KMS-11 (cell line): ENCODE results near the gene GJB3.
A peak's percentile ranks its signal among the peaks of the same experiment; 100 is the strongest.

ENCODE experiments used
- H2AFZ ChIP-seq: fragments of 200-600 bp; sonication (generic); 2 replicates; pipeline ENCODE4 v1.6.1; 2016; ENCODE audit warnings: antibody characterized with exemption, mixed run types, low read depth
- H3K27ac ChIP-seq: fragments of 200-600 bp; sonication (generic); 2 replicates; pipeline ENCODE4 v1.6.1; 2016; ENCODE audit warnings: mild to moderate bottlenecking, mixed run types
- H3K27me3 ChIP-seq: fragments of 200-600 bp; sonication (generic); 2 replicates; pipeline ENCODE4 v1.6.1; 2017; ENCODE audit warnings: mild to moderate bottlenecking, low read depth, mixed run types, moderate library complexity; ENCODE audit not compliant: insufficient read depth
- H3K36me3 ChIP-seq: fragments of 200-600 bp; sonication (generic); 2 replicates; pipeline ENCODE4 v1.6.1; 2017; ENCODE audit warnings: mild to moderate bottlenecking, mixed run types; ENCODE audit not compliant: insufficient read depth
- H3K4me1 ChIP-seq: fragments of 200-600 bp; sonication (generic); 2 replicates; pipeline ENCODE4 v1.6.1; 2016; ENCODE audit warnings: mild to moderate bottlenecking, low read depth, mixed run types; ENCODE audit not compliant: poor library complexity, severe bottlenecking
- H3K4me2 ChIP-seq: fragments of 200-600 bp; sonication (generic); 2 replicates; pipeline ENCODE4 v1.7.0; 2016; ENCODE audit warnings: mild to moderate bottlenecking, mixed run types
- H3K4me3 ChIP-seq: fragments of 200-600 bp; sonication (generic); IDR thresholded peaks from 2 replicates; pipeline ENCODE4 v1.6.1; 2017; ENCODE audit warnings: low read depth, low read length, mixed read lengths; ENCODE audit not compliant: insufficient read depth
- H3K79me2 ChIP-seq: fragments of 200-600 bp; sonication (generic); 2 replicates; pipeline ENCODE4 v1.6.1; 2016; ENCODE audit warnings: low read depth, mixed run types; ENCODE audit not compliant: insufficient read depth
- H3K9ac ChIP-seq: fragments of 200-600 bp; sonication (generic); 2 replicates; pipeline ENCODE4 v1.6.1; 2016; ENCODE audit warnings: mild to moderate bottlenecking, mixed run types
- H4K20me1 ChIP-seq: fragments of 200-600 bp; sonication (generic); 2 replicates; pipeline ENCODE4 v1.6.1; 2016; ENCODE audit warnings: mild to moderate bottlenecking, mixed run types; ENCODE audit not compliant: insufficient read depth
- TF ChIP-seq, protein P1 (sequence below): fragments of 200-600 bp; sonication (generic); conservative IDR thresholded peaks from 2 replicates; pipeline ENCODE4 v1.6.1; 2017; ENCODE audit warnings: low read depth, mild to moderate bottlenecking, antibody characterized with exemption, low read length, moderate library complexity, mixed read lengths

The GJB3 gene

DNA sequence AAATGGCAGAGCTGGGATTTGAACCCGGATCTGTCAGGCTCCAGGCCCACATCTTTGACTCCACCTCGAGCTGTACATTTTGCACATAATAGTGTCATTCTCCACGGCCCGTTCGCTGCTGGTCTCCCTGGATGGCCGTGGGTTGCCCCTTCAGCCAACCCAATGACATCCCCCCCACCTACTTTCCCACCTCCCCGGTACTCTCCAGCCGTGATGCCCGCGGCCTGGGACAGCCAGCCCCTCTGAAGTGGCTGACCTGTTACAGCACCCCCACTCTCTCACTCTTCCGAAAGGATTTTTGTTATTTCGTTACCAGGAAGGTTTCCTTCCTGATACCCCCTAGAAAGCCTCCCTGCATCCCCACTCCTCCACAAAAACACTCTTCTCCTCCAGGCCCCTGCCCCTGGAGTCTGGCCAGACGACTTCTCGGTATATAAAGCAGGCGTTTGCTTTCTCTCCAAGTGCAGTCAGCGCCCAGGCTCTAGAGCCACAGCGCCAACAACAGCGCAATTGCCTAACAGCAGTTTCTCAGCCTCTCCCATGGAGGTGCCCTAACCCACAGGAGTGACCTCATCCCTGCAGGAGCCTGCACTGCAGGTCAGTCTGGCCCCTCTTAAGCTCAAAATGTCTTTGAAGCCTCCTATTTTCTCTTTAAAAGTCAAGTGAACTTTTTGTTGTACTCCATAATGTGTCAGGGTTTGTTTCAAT, 40.7 kb upstream of the GJB3 start:
- Histone ChIP-seq H3K4me2 (no peak overlapping the region), H3K4me3 (no peak overlapping the region), H3K9ac (no peak overlapping the region), H3K79me2 (no peaks in the 10 kb centered on the region), H3K4me1 (no peaks in the 10 kb centered on the region), H4K20me1 (no peaks in the 10 kb centered on the region), H3K27me3 (no peaks in the 10 kb centered on the region), H3K27ac (no peak overlapping the region), H2AFZ (no peak overlapping the region), H3K36me3 (no peaks in the 10 kb centered on the region)
- TF ChIP-seq, protein P1, sequence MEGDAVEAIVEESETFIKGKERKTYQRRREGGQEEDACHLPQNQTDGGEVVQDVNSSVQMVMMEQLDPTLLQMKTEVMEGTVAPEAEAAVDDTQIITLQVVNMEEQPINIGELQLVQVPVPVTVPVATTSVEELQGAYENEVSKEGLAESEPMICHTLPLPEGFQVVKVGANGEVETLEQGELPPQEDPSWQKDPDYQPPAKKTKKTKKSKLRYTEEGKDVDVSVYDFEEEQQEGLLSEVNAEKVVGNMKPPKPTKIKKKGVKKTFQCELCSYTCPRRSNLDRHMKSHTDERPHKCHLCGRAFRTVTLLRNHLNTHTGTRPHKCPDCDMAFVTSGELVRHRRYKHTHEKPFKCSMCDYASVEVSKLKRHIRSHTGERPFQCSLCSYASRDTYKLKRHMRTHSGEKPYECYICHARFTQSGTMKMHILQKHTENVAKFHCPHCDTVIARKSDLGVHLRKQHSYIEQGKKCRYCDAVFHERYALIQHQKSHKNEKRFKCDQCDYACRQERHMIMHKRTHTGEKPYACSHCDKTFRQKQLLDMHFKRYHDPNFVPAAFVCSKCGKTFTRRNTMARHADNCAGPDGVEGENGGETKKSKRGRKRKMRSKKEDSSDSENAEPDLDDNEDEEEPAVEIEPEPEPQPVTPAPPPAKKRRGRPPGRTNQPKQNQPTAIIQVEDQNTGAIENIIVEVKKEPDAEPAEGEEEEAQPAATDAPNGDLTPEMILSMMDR = no peak

DNA sequence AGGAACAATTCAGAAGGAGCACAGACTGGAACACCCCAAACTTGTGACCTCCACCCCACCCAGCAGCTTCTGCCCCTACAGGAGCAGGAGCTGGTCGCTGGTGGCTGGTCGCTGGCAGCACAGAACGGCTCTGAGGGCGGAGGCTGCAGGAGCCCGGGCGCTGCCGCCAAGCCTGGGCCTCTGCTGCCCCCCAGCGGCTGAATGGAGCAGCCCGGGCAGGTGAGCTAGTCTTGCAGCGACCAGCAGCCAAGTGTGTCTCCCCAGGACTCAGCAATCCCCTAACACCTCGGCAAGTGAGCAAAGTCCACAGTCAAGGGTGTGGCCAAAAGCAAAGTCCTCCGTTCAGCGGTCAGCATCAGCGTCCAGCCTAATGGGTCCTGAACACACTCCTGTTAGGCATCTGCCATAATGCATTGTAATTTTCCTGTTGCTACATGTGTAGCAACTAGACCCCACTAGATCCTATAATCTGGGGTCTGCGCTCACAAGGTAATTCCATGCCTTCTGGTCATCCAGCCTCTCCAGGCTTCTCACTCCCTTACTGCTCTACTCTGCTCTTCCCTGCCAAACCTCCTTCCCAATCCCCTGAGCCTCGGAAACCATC, 38.2 kb upstream of the GJB3 start:
- Histone ChIP-seq H3K4me2 (no peak overlapping the region), H3K36me3 (no peaks in the 10 kb centered on the region), H3K9ac (no peak overlapping the region), H2AFZ (no peak overlapping the region), H3K27me3 (no peaks in the 10 kb centered on the region), H3K27ac (no peak overlapping the region), H3K79me2 (no peaks in the 10 kb centered on the region), H3K4me3 (no peak overlapping the region), H4K20me1 (no peaks in the 10 kb centered on the region), H3K4me1 (no peaks in the 10 kb centered on the region)
- TF ChIP-seq, protein P1 = peak; percentile 75

DNA sequence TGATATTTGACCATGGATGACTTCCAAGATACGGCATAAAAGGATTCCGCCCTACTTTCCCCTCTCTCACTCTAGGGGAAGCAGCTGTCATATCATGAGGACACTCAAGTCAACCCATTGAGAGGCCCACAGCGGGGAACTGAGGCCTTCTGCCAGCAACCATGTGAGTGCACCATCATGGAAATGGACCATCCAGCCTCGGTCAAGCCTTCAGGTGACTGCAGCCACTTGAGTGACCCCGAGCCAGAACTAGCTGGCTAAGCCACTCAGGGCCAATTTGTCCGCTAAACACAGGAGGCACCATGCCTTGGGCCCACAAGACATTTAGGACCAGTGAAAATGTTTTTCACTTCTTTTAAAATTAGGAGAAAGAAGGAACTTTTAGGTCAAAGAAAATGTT, 37.2 kb upstream of the GJB3 start:
- Histone ChIP-seq H3K36me3 (no peaks in the 10 kb centered on the region), H3K4me2 (no peak overlapping the region), H3K4me3 (no peak overlapping the region), H3K79me2 (no peaks in the 10 kb centered on the region), H3K27me3 (no peaks in the 10 kb centered on the region), H3K9ac (no peak overlapping the region), H4K20me1 (no peaks in the 10 kb centered on the region), H3K27ac (no peak overlapping the region), H2AFZ (no peak overlapping the region), H3K4me1 (no peaks in the 10 kb centered on the region)
- TF ChIP-seq, protein P1 = no peak

DNA sequence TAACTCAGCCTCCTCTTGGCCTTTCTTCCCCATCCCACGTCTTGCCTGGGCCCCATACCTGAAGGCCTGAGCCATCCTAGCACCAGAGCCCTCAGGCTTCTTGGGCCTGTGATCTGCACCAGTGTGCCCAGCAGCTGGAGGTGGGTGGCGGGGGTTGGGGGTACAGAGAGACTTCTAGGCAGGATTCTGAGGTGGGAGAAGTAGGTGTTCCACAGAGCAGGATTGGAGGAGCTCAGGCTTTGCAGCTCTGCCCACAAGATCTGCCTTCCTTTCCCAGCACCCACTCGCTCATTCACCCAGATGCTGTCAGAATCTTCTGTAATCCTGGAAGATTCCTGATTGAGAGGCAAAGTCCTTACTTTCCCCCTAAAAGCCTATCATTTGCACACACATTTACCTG, 36.2 kb upstream of the GJB3 start:
- no peaks in the 10 kb centered on the region for H3K4me1 ChIP-seq
- TF ChIP-seq, protein P1 = no peak
- no peak overlapping the region for H3K4me3 ChIP-seq
- no peak overlapping the region for H3K4me2 ChIP-seq
- no peak overlapping the region for H2AFZ ChIP-seq
- H4K20me1 ChIP-seq = no peaks in the 10 kb centered on the region
- H3K36me3 ChIP-seq = no peaks in the 10 kb centered on the region
- no peak overlapping the region for H3K9ac ChIP-seq
- no peak overlapping the region for H3K27ac ChIP-seq
- no peaks in the 10 kb centered on the region for H3K27me3 ChIP-seq
- H3K79me2 ChIP-seq = no peaks in the 10 kb centered on the region
